Panc1 (cell line): ENCODE measurements around the gene CREB5. TPM values are rescaled to one million over a fixed set of nuclear protein-coding genes. Genes with fewer than 3 reads are reported as not detected.
"Not testable (repeated sequence)": the region's sequence is repeated elsewhere in the genome, so short reads cannot be mapped to it uniquely, and the experiment has no call there.

Experiments used
- ATAC-seq: fragments of 200-7000 bp; cut with Tn5 transposase; 2 replicates; pipeline ENCODE4 v1.9.1; 2020; ENCODE audit warnings: mild to moderate bottlenecking, moderate library complexity
- BruUV-seq: library from RNA; stranded (reverse); fragments of 400-500 nt; replicated peaks from 2 replicates; lab custom pipeline; 2021; lab: Mats Ljungman, UMichigan
- CTCF ChIA-PET: fragments of 300-600 bp; sonication (Branson Sonifier 250); formaldehyde crosslinking; loops from one replicate; lab custom pipeline; 2022; ENCODE audit warnings: antibody characterized with exemption; lab: Charles Lee
- POLR2A ChIA-PET: fragments of 300-600 bp; sonication (Branson Sonifier 250); formaldehyde crosslinking; loops from one replicate; lab custom pipeline; 2022; ENCODE audit warnings: antibody characterized with exemption; lab: Charles Lee
- DNase-seq: peaks from one replicate; pipeline ENCODE4 v3.0.0-alpha.2; 2010; ENCODE audit warnings: low read depth, low spot score
- H3K27ac ChIP-seq: 2 replicates; pipeline ENCODE4 v1.5.1; 2011; ENCODE audit warnings: mild to moderate bottlenecking, low read length, inconsistent platforms
- H3K27me3 ChIP-seq: fragments of 200-500 bp; sonication (Bioruptor generic); 2 replicates; pipeline ENCODE4 v1.6.0; 2014; ENCODE audit warnings: low read length, inconsistent platforms; ENCODE audit not compliant: control insufficient read depth, insufficient read depth
- H3K36me3 ChIP-seq: fragments of 200-500 bp; sonication (Bioruptor generic); 2 replicates; pipeline ENCODE4 v1.5.1; 2014; ENCODE audit warnings: inconsistent platforms, mild to moderate bottlenecking, low read length, moderate library complexity; ENCODE audit not compliant: control insufficient read depth, insufficient read depth
- H3K4me1 ChIP-seq: 2 replicates; pipeline ENCODE4 v1.5.1; 2011; ENCODE audit warnings: inconsistent platforms, mild to moderate bottlenecking, low read length, moderate library complexity; ENCODE audit not compliant: control insufficient read depth, insufficient read depth
- H3K4me3 ChIP-seq, 2 experiments: 2 replicates each; pipeline ENCODE4 v1.5.1; 2011 to 2012; ENCODE audit warnings: low read depth in 2 of 2, low read length in 2 of 2, mild to moderate bottlenecking in 2 of 2, inconsistent platforms in 1 of 2, moderate library complexity in 1 of 2
- H3K9me3 ChIP-seq: fragments of 200-500 bp; sonication (Bioruptor generic); 2 replicates; pipeline ENCODE4 v1.5.1; 2014; ENCODE audit warnings: low read depth, mild to moderate bottlenecking, inconsistent platforms, low read length, moderate library complexity; ENCODE audit not compliant: control insufficient read depth, insufficient read depth
- POLR2AphosphoS5 ChIP-seq: IDR thresholded peaks from 2 replicates; pipeline ENCODE4 v1.6.1; 2012; ENCODE audit warnings: mild to moderate bottlenecking, low read depth, low read length, moderate library complexity
- SIN3A ChIP-seq: IDR thresholded peaks from 2 replicates; pipeline ENCODE4 v1.6.1; 2012; ENCODE audit warnings: low read depth, mild to moderate bottlenecking, low read length, moderate library complexity, borderline replicate concordance; ENCODE audit not compliant: insufficient read depth
- TCF7L2 ChIP-seq: IDR thresholded peaks from 2 replicates; pipeline ENCODE4 v1.6.1; 2011; ENCODE audit warnings: mild to moderate bottlenecking, low read depth, low read length, inconsistent platforms
- in situ Hi-C: cut with HindIII; loops from 2 replicates; pipeline ENCODE4 v1.10.0; 2016; ENCODE audit warnings: low sequenced_read_pairs, low pct_unique_long_range_greater_than_20kb
- intact Hi-C: fragments of 100-400 bp; cut with micrococcal nuclease; formaldehyde crosslinking; loops from one replicate; pipeline ENCODE4 v1.10.0; 2022; ENCODE audit not compliant: unreplicated experiment
- total RNA-seq: library from RNA; stranded (reverse); gene quantifications from one replicate; pipeline ENCODE4 v1.2.1, GENCODE V29; 2021; ENCODE audit not compliant: unreplicated experiment
- TF ChIP-seq, protein P1 (sequence below): fragments of 450-650 bp; IDR thresholded peaks from 2 replicates; pipeline ENCODE4 v1.5.1; 2017; ENCODE audit warnings: mild to moderate bottlenecking
- TF ChIP-seq, protein P2 (sequence below), 2 experiments: IDR thresholded peaks; 2 replicates each; pipeline ENCODE4 v1.6.1; 2011 to 2012; ENCODE audit warnings: low read depth in 2 of 2, control low read depth in 1 of 2, low read length in 1 of 2, mild to moderate bottlenecking in 1 of 2, moderate library complexity in 1 of 2; ENCODE audit not compliant: insufficient read depth in 1 of 2

CREB5 gene
- total RNA-seq, 1 experiment from 2014 or later: 3.1 TPM

DNA sequence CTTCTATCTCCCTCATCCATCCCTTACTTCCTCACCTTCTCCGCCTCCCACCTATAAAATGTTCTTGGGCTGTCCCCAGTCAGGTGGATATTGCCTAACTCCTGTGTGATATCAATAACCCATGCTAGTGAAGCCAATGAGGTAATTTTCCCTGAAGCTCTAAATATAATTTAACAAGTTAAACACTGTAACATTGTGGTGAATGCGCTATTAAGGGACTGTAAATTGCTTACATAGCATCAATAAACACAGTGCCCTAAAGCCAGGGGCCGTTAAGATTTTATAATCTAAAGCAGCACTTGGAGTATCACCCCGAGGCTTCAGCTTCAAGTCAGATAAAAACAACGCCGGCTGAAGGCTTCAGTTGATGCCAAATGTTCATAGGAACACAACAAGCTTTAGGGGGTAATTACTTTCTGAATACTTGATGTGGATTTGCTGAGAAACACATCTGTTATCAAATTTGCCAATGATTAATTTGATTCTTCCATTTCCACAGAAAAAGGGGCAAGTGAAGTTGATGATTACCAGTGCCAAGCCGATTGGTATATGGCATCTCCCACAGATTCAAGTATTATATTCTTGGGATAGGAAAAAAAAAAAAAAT is 138.4 kb downstream of the CREB5 start:
- intact Hi-C loops (no loop called here), in situ Hi-C loops (no loop called here)
- Histone ChIP-seq H3K27ac (no peak overlapping the region), H3K27me3 (peaks cover 14% of the 10 kb centered on the region), H3K4me3 (no peak overlapping the region), H3K36me3 (no peaks in the 10 kb centered on the region), H3K9me3 (peaks cover 14% of the 10 kb centered on the region; the same call in 1 of the 2 replicates), H3K4me1 (no peaks in the 10 kb centered on the region)
- TF ChIP-seq, protein P1, sequence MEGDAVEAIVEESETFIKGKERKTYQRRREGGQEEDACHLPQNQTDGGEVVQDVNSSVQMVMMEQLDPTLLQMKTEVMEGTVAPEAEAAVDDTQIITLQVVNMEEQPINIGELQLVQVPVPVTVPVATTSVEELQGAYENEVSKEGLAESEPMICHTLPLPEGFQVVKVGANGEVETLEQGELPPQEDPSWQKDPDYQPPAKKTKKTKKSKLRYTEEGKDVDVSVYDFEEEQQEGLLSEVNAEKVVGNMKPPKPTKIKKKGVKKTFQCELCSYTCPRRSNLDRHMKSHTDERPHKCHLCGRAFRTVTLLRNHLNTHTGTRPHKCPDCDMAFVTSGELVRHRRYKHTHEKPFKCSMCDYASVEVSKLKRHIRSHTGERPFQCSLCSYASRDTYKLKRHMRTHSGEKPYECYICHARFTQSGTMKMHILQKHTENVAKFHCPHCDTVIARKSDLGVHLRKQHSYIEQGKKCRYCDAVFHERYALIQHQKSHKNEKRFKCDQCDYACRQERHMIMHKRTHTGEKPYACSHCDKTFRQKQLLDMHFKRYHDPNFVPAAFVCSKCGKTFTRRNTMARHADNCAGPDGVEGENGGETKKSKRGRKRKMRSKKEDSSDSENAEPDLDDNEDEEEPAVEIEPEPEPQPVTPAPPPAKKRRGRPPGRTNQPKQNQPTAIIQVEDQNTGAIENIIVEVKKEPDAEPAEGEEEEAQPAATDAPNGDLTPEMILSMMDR: no peak
- TF ChIP-seq, protein P2, sequence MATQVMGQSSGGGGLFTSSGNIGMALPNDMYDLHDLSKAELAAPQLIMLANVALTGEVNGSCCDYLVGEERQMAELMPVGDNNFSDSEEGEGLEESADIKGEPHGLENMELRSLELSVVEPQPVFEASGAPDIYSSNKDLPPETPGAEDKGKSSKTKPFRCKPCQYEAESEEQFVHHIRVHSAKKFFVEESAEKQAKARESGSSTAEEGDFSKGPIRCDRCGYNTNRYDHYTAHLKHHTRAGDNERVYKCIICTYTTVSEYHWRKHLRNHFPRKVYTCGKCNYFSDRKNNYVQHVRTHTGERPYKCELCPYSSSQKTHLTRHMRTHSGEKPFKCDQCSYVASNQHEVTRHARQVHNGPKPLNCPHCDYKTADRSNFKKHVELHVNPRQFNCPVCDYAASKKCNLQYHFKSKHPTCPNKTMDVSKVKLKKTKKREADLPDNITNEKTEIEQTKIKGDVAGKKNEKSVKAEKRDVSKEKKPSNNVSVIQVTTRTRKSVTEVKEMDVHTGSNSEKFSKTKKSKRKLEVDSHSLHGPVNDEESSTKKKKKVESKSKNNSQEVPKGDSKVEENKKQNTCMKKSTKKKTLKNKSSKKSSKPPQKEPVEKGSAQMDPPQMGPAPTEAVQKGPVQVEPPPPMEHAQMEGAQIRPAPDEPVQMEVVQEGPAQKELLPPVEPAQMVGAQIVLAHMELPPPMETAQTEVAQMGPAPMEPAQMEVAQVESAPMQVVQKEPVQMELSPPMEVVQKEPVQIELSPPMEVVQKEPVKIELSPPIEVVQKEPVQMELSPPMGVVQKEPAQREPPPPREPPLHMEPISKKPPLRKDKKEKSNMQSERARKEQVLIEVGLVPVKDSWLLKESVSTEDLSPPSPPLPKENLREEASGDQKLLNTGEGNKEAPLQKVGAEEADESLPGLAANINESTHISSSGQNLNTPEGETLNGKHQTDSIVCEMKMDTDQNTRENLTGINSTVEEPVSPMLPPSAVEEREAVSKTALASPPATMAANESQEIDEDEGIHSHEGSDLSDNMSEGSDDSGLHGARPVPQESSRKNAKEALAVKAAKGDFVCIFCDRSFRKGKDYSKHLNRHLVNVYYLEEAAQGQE (IDR thresholded peaks at IDR 0.05; ENCODE audit: insufficient read depth in 1 of 2, low read depth in 2 of 2, low read length in 1 of 2): no peak
- TF ChIP-seq TCF7L2 (no peak), POLR2AphosphoS5 (no peak), SIN3A (no peak)
- no peak for ATAC-seq
- DNase-seq: no peak
- ChIA-PET POLR2A (interaction anchor here (0.6 kb wide), 1 partner anchor 632 kb away, joined by 3 read pairs; no protein-coding TSS in a partner anchor), CTCF (no interaction called here)
- no TSS peak for BruUV-seq

DNA sequence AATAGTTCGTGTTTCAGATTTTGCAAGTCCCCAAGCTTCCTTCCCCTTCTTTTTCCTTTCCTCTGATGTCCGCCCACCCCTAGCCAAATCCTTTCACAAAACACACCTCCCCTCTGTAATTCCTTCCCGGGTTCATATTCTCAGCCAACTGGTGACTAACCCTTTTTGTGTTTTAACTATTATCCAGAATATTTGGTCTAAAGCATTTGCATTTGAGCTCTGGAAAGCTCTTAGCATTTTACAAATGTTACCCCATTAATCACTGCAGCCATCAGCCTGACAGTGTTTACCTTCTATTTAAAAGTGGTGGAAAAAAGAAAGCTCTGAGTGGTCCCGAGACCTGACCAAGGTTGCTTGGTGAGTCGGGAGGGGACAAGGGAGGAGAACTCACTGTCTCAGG is 139.0 kb downstream of the CREB5 start:
- ChIA-PET POLR2A (interaction anchor here (0.6 kb wide), 1 partner anchor 633 kb away, joined by 3 read pairs; no protein-coding TSS in a partner anchor), CTCF (no interaction called here)
- DNase-seq (no peak), ATAC-seq (no peak)
- intact Hi-C loops (no loop called here), in situ Hi-C loops (no loop called here)
- BruUV-seq: no TSS peak
- Histone ChIP-seq H3K4me3 (no peak overlapping the region), H3K36me3 (no peaks in the 10 kb centered on the region), H3K4me1 (no peaks in the 10 kb centered on the region), H3K27me3 (peaks cover 17% of the 10 kb centered on the region), H3K9me3 (peaks cover 14% of the 10 kb centered on the region; the same call in 1 of the 2 replicates), H3K27ac (no peak overlapping the region)
- TF ChIP-seq TCF7L2 (no peak), SIN3A (no peak), POLR2AphosphoS5 (no peak)
- TF ChIP-seq, protein P1: no peak
- TF ChIP-seq, protein P2 (IDR thresholded peaks at IDR 0.05; ENCODE audit: insufficient read depth in 1 of 2, low read depth in 2 of 2, low read length in 1 of 2): no peak

DNA sequence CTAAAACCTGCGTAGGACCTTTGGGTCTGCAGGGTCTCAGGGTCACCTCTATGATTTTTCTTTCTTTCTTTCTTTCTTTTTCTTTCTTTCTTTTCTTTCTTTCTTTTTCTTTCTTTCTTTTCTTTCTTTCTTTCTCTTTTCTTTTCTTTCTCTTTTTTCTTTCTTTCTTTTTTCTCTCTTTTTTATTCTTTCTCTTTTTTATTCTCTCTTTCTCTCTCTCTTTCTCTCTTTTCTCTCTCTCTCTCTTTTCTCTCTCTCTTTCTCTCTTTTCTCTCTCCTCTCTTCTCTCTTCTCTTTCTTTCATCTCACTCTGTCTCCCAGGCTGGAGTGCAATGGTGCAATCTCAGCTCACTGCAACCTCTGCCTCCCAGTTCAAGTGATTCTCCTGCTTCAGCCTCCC is 139.4 kb downstream of the CREB5 start:
- in situ Hi-C loops, H3K4me1 ChIP-seq, H3K36me3 ChIP-seq, intact Hi-C loops, DNase-seq, CTCF ChIA-PET, BruUV-seq, H3K4me3 ChIP-seq, ATAC-seq, POLR2A ChIA-PET, H3K27ac ChIP-seq: not testable (repeated sequence)
- H3K9me3 ChIP-seq: peaks cover 11% of the 10 kb centered on the region; the same call in 1 of the 2 replicates
- H3K27me3 ChIP-seq: peaks cover 17% of the 10 kb centered on the region
